Mucosa of rectum (tissue), 2 donors: ENCODE measurements around the gene SRPK2.

ENCODE experiments used
- H3K27ac ChIP-seq, 2 donors: one replicate each; pipeline ENCODE4 v1.7.0; 2013; ENCODE audit warnings: inconsistent platforms in 2 of 2, low read depth in 2 of 2, low read length in 2 of 2
- H3K27me3 ChIP-seq, 2 donors: one replicate each; pipeline ENCODE4 v1.7.0; 2013; ENCODE audit warnings: low read length in 2 of 2; ENCODE audit not compliant: control insufficient read depth in 2 of 2, insufficient read depth in 2 of 2
- H3K36me3 ChIP-seq, 2 donors: one replicate each; pipeline ENCODE4 v1.7.0; 2013; ENCODE audit warnings: low read length in 2 of 2; ENCODE audit not compliant: control insufficient read depth in 2 of 2, insufficient read depth in 2 of 2
- H3K4me1 ChIP-seq, 2 donors: one replicate each; pipeline ENCODE4 v1.7.0; 2013; ENCODE audit warnings: low read length in 2 of 2, mild to moderate bottlenecking in 1 of 2; ENCODE audit not compliant: control insufficient read depth in 2 of 2, insufficient read depth in 2 of 2
- H3K4me3 ChIP-seq, 2 donors: one replicate each; pipeline ENCODE4 v1.7.0; 2013; ENCODE audit warnings: low read length in 2 of 2
- H3K9ac ChIP-seq, 2 donors: one replicate each; pipeline ENCODE4 v1.7.0; 2013; ENCODE audit warnings: low read length in 2 of 2, low read depth in 1 of 2, mild to moderate bottlenecking in 1 of 2
- H3K9me3 ChIP-seq, 2 donors: one replicate each; pipeline ENCODE4 v1.7.0; 2013; ENCODE audit warnings: low read length in 2 of 2; ENCODE audit not compliant: control insufficient read depth in 2 of 2
- donor health status: healthy.
- donor health status: Normal muscosa, but diverticular disease.

SRPK2 gene

DNA sequence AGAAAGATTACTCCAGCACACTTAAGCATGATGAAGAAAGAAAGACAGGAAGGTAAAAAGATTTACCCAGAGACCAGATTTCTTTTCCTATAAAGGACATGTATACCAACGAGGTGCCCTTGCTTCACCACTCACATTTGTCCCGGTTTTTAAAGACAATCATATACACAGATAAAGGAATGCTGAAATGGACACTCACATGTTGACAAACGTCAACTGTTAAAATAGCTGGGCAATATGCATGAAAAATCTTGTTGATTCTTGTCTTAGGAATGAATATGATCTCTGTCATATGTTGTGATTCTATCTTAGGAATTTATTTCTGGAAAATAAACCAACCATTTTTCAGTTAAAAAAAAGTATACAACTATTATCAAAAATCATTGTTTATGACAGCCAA, 158.2 kb downstream of the SRPK2 start:
- H3K4me1 ChIP-seq, result no peaks in the 10 kb centered on the region
- no peak overlapping the region for H3K9ac ChIP-seq
- H3K4me3 ChIP-seq, result no peak overlapping the region
- peaks cover 0 to 3% of the 10 kb centered on the region in 2 donors for H3K36me3 ChIP-seq
- H3K9me3 ChIP-seq, result no peaks in the 10 kb centered on the region
- no peak overlapping the region for H3K27ac ChIP-seq
- no peaks in the 10 kb centered on the region for H3K27me3 ChIP-seq

DNA sequence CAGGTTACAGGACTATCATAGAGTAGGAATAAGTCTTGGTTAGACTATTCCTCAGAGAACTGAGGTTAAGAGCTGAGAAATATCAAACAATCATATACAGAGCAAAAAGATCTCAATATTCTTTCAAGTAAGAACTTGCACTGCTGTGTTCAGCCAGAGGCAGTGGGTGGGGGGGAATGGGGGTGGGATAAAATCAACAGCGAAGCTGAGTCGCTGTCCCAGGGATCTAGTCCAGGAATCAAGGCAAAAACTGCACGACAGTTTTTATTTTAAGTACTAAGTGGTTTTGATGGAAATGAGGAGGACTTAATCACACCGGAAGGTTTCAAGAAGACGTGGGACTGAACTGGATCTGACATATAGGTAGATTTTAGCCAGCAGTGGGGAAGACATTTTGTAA, 159.1 kb downstream of the SRPK2 start:
- peaks cover 0 to 3% of the 10 kb centered on the region in 2 donors for H3K36me3 ChIP-seq
- no peaks in the 10 kb centered on the region for H3K9me3 ChIP-seq
- H3K9ac ChIP-seq, result no peak overlapping the region
- H3K4me1 ChIP-seq, result no peaks in the 10 kb centered on the region
- H3K4me3 ChIP-seq, result no peak overlapping the region
- no peaks in the 10 kb centered on the region for H3K27me3 ChIP-seq
- H3K27ac ChIP-seq, result no peak overlapping the region

DNA sequence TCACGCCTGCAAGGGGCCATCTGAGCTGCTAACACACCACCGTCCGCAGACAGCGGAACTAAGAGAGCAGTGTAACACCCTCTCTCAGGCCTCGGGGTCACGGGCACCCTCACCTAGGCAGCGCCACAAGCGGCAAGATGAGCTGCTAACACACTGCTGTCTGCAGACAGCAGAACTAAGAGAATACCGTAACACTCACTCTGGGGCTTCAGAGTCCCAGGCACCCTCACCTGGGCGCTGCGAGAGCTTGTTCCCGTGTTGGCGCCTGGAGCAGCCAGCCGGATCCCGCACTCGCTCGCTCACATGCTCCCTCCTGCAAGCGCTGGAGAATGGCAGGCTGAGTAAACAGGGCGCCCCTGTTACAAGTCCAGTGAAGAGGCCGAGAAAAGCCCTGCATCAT, 160.2 kb downstream of the SRPK2 start:
- Histone ChIP-seq H3K9me3 (no peaks in the 10 kb centered on the region), H3K27me3 (no peaks in the 10 kb centered on the region), H3K36me3 (peaks cover 0 to 3% of the 10 kb centered on the region in 2 donors), H3K9ac (no peak overlapping the region), H3K4me3 (no peak overlapping the region), H3K27ac (no peak overlapping the region), H3K4me1 (no peaks in the 10 kb centered on the region)

DNA sequence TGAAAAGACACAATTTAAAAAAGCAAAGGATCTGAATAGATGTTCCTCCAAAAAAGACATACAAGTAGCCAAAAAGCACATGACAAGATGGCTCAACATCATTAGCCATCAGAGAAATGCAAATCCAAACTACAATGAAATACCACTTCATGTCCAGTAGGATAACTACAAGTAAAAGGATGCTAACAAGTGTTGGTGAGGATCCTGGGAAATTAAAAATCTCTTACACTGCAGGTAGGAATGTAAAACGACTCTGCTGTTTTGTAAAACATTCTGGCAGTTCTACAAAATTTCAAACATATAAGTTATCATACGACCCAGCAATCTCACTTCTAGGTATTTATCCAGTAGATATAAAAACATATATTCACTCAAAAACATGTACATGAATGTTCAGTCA, 161.3 kb downstream of the SRPK2 start:
- H3K9me3 ChIP-seq, result no peaks in the 10 kb centered on the region
- no peak overlapping the region for H3K9ac ChIP-seq
- H3K4me1 ChIP-seq, result no peaks in the 10 kb centered on the region
- no peaks in the 10 kb centered on the region for H3K27me3 ChIP-seq
- peaks cover 0 to 3% of the 10 kb centered on the region in 2 donors for H3K36me3 ChIP-seq
- H3K4me3 ChIP-seq, result no peak overlapping the region
- H3K27ac ChIP-seq, result no peak overlapping the region

DNA sequence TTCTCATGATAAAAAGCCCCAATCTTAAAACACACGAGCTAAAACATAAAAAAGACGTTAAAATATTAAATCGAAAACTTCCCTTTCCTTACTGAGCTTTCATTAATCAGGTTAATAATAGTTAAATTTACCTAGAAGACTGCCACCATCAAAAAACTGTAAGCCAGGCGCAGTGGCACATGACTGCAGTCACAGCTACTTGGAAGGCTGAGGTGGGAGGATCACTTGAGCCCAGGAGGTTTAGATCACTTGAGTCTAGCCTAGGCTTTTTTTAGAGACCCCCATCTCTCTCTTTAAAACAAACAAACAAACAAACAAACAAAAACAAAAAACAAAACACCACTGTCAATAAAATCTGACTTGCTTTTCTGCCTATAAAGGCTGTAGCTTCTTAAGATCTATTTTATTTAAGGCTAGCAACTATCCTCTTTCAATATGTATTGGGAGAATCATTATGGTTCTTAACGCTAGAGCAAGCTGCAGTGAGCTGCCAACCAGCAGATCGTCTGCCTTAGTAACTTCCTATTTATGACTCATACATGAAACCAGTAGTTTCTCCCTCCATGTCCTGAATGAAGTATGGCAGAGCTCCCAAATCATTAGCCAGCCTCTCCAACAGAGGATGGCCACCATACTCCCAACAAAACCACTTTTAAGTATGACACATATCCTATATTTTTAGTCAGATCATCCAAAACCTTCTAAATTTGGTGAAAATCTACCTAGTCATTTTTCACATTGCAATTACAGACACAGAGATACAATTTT, 163.7 kb downstream of the SRPK2 start:
- H3K9me3 ChIP-seq, result no peaks in the 10 kb centered on the region
- H3K36me3 ChIP-seq, result peaks cover 0 to 3% of the 10 kb centered on the region in 2 donors
- H3K27me3 ChIP-seq, result no peaks in the 10 kb centered on the region
- no peak overlapping the region for H3K9ac ChIP-seq
- H3K4me1 ChIP-seq, result no peaks in the 10 kb centered on the region
- H3K4me3 ChIP-seq, result no peak overlapping the region
- no peak overlapping the region for H3K27ac ChIP-seq

DNA sequence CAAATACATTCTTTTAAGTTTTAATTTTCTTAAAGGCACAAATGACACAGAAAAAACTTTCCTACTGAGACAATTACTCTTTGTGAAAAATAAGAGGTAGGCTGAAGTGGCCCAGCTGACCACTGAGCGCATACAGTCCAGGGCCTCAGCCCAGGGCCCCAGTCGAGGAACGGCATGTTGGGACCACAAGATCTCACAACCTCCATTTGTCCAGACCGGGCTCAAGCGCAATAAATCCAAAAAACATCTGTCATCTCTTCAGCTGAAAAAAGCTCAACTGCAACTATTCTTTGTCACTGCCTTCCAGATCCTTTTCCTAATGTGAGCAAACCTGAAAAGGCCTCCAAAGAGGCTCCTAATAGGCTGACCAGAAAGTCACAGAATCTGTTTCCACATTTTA, 165.8 kb downstream of the SRPK2 start:
- Histone ChIP-seq H3K4me3 (no peak overlapping the region), H3K36me3 (no peaks in the 10 kb centered on the region), H3K4me1 (peaks cover 0 to 3% of the 10 kb centered on the region in 2 donors), H3K27me3 (no peaks in the 10 kb centered on the region), H3K9ac (no peak overlapping the region), H3K9me3 (no peaks in the 10 kb centered on the region), H3K27ac (no peak overlapping the region)

DNA sequence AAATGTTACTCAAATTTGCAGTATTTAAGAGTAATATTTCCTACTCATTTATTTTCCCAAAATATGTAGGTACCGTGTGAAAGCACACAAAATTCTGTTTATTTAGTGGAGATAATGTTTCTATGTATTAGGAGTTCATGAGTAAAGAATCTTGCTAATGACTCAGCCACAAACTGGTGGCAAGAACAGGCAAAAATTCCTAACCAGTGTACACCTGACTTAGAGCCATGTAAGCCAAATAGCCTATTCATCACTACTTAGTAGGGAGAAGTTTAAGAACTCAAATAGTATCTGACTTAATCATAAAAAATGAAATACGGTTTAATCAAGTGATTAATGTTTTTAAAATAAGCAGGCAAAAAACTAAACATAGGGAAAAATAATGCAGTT, 169.0 kb downstream of the SRPK2 start:
- Histone ChIP-seq H3K27ac (no peak overlapping the region), H3K36me3 (no peaks in the 10 kb centered on the region), H3K9ac (no peak overlapping the region), H3K9me3 (no peaks in the 10 kb centered on the region), H3K27me3 (no peaks in the 10 kb centered on the region), H3K4me1 (peaks cover 0 to 3% of the 10 kb centered on the region in 2 donors), H3K4me3 (no peak overlapping the region)

DNA sequence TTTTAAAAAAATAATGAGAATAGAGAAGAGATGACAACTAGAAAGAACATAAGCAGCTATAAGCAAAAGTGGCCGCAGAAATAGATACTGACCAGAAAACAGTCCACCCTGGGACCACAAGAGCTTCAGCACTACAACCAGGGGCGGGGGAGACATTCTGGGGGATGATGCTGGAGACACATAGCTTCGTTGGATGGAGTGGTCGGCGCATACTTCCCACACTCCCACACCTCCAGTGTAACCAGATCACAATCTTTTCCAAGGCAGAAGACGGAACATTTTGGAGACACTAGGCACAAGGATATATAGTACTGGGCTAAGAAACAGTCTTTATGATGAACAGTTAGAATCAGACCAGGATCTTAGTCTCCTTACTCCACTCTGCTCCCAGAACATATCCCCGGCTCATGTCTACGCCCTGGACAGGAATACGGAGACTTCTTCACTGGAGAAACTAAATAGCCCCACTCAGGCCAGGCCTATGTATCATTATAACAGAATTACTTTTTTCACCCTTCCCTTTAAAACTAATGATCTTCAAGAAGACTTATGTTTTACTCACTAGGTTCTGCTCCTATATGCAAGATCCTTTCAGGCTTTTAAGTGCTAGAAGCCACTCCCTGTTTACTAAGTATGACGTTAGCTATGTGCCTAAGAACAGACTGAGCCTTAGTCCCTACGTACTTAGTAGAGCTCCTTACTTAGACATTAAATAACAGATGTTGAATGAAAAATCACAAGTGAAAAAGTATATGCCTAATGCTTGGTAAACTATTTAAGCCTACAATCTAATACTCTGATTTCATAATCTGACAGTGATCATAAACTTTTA, 169.6 kb downstream of the SRPK2 start:
- Histone ChIP-seq H3K4me3 (no peak overlapping the region), H3K9ac (no peak overlapping the region), H3K4me1 (peaks cover 0 to 3% of the 10 kb centered on the region in 2 donors), H3K27ac (no peak overlapping the region), H3K27me3 (no peaks in the 10 kb centered on the region), H3K36me3 (no peaks in the 10 kb centered on the region), H3K9me3 (no peaks in the 10 kb centered on the region)

DNA sequence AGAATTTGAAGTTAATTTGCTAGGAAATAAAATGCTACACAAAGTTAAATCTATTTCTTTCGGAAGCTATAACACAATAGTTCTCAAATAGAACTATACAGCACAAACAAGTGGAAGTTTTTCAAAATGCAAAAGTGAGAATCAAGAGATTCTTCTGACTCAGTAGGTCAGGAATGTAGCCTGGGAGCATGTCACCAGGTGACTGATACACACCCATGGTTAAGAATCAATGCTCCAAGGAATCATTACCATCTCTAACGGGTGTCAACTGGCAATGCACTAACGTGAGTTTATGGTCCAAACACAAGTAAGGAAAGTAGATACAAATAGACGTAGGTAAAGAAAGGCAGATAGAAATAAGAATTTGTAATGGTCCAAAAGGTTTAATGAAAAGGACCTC, 170.5 kb downstream of the SRPK2 start:
- H3K9me3 ChIP-seq, result no peaks in the 10 kb centered on the region
- peaks cover 0 to 3% of the 10 kb centered on the region in 2 donors for H3K4me1 ChIP-seq
- H3K27ac ChIP-seq, result no peak overlapping the region
- no peaks in the 10 kb centered on the region for H3K36me3 ChIP-seq
- H3K27me3 ChIP-seq, result no peaks in the 10 kb centered on the region
- no peak overlapping the region for H3K9ac ChIP-seq
- no peak overlapping the region for H3K4me3 ChIP-seq

DNA sequence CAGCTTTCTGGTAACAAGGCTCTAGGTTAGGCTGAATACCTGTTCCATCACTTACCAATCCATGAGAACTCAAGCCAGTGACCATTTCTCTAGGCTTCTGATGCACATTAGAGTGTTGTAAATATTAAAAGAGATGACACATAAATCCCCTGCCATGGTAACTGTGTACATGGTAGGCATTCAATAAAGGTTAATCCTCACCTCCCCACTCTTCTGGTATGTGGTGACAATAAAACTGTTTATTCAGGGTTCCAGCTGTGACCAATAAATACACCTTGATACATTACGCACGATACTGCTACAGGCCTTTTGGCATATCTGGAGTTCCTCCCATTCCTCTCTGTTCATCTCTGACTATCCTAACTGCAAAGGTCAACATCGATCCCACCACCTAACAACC, 171.9 kb downstream of the SRPK2 start:
- no peaks in the 10 kb centered on the region for H3K9me3 ChIP-seq
- no peaks in the 10 kb centered on the region for H3K27me3 ChIP-seq
- H3K27ac ChIP-seq, result no peak overlapping the region
- H3K36me3 ChIP-seq, result no peaks in the 10 kb centered on the region
- H3K4me1 ChIP-seq, result peaks cover 0 to 3% of the 10 kb centered on the region in 2 donors
- H3K4me3 ChIP-seq, result no peak overlapping the region
- no peak overlapping the region for H3K9ac ChIP-seq
